AG09309 (cell line): ENCODE results near the gene SPAG6.
A peak's percentile ranks its signal among the peaks of the same experiment; 100 is the strongest.

Source experiments
- DNase-seq: peaks from one replicate; pipeline ENCODE4 v3.0.0-alpha.2; 2010; ENCODE audit warnings: low read depth
- H3K4me3 ChIP-seq: 2 replicates; pipeline ENCODE4 v1.5.1; 2011; ENCODE audit warnings: mild to moderate bottlenecking, low read depth, low read length, moderate library complexity; ENCODE audit not compliant: control insufficient read depth
- CTCF ChIP-seq: IDR thresholded peaks from 2 replicates; pipeline ENCODE4 v1.5.1; 2011; ENCODE audit warnings: mild to moderate bottlenecking, low read depth, low read length, inconsistent platforms; ENCODE audit not compliant: insufficient read depth, control insufficient read depth; ENCODE audit errors: missing control alignments

SPAG6 gene

GRCh38 chr10:22338185-22338900 lies 7.0 kb upstream of the SPAG6 start:
- no peak overlapping the region for H3K4me3 ChIP-seq
- DNase-seq, result no peak
- no peak for TF ChIP-seq CTCF

GRCh38 chr10:22338931-22339330 lies 6.4 kb upstream of the SPAG6 start:
- DNase-seq, result no peak
- H3K4me3 ChIP-seq, result no peak overlapping the region
- no peak for TF ChIP-seq CTCF

GRCh38 chr10:22339761-22340328 lies 5.5 kb upstream of the SPAG6 start:
- no peak overlapping the region; the same call in 1 of the 2 replicates for H3K4me3 ChIP-seq
- no peak for TF ChIP-seq CTCF
- DNase-seq, result no peak

- TF ChIP-seq CTCF, result no peak
- no peak for DNase-seq
- H3K4me3 ChIP-seq, result peak overlapping the region; percentile 61
Measured at GRCh38 chr10:22340329-22341189, 4.7 kb upstream of the SPAG6 start.

- peak overlapping the region; percentile 61 for H3K4me3 ChIP-seq
- no peak for TF ChIP-seq CTCF
- DNase-seq, result no peak
Measured at GRCh38 chr10:22341190-22341925, 3.9 kb upstream of the SPAG6 start.

GRCh38 chr10:22341926-22342196 lies 3.4 kb upstream of the SPAG6 start:
- DNase-seq, result no peak
- H3K4me3 ChIP-seq, result no peak overlapping the region
- no peak for TF ChIP-seq CTCF
